Inferior parietal cortex (tissue), 1 donor: ENCODE results near the gene CRADD.

Experiments
- DNase-seq: peaks from one replicate; pipeline ENCODE4 v3.0.0-alpha.2; 2016; ENCODE audit errors: extremely low spot score

The CRADD gene

DNA sequence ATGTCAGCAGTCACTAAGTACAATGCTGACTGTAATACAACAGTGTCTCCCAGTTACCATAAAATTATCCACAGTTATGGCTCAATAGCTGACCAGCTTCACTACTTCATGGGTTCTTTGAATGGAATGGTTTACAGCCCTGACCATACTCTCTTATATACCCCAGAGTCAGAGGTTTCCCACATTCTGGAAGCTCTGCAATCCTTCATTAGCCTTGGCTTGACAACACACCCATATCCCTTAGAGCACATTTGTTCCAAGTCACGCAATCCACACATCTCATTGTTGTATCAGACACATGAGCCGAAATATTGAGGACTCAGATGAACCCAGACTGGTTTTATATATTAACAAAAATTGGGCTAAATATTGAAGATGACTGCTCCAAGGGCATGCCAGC lies 261.8 kb downstream of the CRADD start:
- DNase-seq, result no peak

DNA sequence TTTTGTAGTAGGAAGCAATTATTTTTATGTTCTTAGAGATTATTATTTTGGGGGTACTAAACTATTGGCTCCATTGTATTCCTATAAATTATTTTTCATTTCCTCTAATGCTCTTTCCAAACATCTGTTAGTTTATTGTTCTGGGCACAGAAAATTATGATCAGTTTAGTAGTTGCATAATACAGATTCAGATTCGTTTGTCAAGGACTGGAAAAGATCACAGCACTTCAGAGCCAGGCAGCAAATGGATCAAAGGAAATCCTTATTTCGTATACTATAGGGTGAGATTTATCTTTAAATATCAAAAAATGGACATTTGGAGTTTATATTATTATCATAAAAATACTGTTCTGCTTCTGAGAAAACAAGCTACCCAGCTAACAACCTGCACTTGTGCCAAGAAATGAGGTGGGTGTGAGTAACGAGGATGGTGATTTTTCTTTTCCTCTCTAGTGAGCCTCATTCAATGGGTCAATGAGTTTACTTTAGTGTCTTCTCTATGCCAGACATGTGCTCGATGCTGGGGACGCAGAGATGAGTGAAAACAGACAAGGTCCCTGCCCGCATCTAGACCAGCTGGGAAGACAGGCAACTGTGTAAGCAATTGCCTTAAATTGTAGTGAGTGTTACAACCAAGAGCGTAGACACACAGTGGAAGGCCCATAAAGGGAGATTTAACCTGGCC lies 262.6 kb downstream of the CRADD start:
- no peak for DNase-seq

DNA sequence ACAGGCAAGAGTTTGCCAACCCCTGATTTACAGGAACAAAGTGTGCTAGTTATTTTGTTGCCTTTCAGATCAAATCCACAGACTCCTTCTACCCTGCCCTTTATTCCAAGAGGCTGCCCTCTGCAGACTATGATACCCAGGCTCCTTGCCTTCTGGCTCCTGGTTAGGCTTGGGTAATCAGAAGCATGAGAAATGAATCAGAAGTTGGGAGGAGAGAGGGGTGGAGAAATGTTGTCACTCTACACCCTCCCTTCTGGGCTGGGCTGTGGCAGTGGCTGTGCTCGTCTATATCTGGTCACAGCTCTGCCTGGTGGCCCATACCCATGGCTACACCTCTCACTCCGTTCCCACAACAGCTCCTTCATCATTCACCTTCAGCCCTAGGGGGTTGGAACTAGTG lies 266.6 kb downstream of the CRADD start:
- no peak for DNase-seq

DNA sequence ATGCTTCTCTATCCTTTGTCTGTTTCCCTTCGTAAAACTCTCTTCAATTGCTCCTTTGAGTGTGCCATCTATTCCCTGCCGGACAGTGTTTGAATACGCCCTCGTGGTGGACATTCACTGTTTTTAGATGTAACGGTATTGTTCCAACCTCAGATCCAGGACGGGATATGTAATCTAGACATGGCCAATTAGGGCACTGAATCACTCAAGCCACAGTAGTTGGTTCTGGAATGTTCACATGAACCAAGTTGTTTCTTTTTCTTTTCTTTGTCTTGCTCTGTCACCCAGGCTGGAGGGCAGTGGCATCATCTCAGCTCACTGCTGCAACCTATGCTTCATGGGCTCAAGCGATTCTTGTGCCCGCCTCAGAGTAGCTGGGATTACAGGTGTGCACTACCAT lies 267.0 kb downstream of the CRADD start:
- no peak for DNase-seq
